ACC112 (cell line): Measurements from ENCODE around the gene EWSR1.

ENCODE experiments used
- H2AFZ ChIP-seq: fragments of 200-600 bp; sonication (generic); one replicate; pipeline ENCODE4 v1.6.0; 2017; ENCODE audit warnings: antibody characterized with exemption, low read length; ENCODE audit not compliant: unreplicated experiment
- H3K27ac ChIP-seq: fragments of 200-600 bp; sonication (generic); 2 replicates; pipeline ENCODE4 v1.5.1; 2014; ENCODE audit warnings: low read depth, mild to moderate bottlenecking, antibody characterized with exemption, low read length, moderate library complexity
- H3K27me3 ChIP-seq: fragments of 200-600 bp; sonication (generic); 2 replicates; pipeline ENCODE4 v1.6.1; 2014; ENCODE audit warnings: mild to moderate bottlenecking, antibody characterized with exemption, low read length, moderate library complexity, mixed read lengths; ENCODE audit not compliant: insufficient read depth
- H3K36me3 ChIP-seq: fragments of 200-600 bp; sonication (generic); 2 replicates; pipeline ENCODE4 v1.6.1; 2016; ENCODE audit warnings: mild to moderate bottlenecking, antibody characterized with exemption, low read length, moderate library complexity, mixed read lengths; ENCODE audit not compliant: insufficient read depth
- H3K4me1 ChIP-seq: fragments of 200-600 bp; sonication (generic); one replicate; pipeline ENCODE4 v1.6.1; 2016; ENCODE audit warnings: low read length, mixed read lengths; ENCODE audit not compliant: insufficient read depth, unreplicated experiment, control insufficient read depth
- H3K4me3 ChIP-seq: fragments of 200-600 bp; sonication (generic); 2 replicates; pipeline ENCODE4 v1.5.1; 2014; ENCODE audit warnings: mild to moderate bottlenecking, low read depth, low read length
- H3K79me2 ChIP-seq: fragments of 200-600 bp; sonication (generic); one replicate; pipeline ENCODE4 v1.6.0; 2016; ENCODE audit warnings: low read length; ENCODE audit not compliant: control insufficient read depth, unreplicated experiment, insufficient read depth

EWSR1 gene

DNA sequence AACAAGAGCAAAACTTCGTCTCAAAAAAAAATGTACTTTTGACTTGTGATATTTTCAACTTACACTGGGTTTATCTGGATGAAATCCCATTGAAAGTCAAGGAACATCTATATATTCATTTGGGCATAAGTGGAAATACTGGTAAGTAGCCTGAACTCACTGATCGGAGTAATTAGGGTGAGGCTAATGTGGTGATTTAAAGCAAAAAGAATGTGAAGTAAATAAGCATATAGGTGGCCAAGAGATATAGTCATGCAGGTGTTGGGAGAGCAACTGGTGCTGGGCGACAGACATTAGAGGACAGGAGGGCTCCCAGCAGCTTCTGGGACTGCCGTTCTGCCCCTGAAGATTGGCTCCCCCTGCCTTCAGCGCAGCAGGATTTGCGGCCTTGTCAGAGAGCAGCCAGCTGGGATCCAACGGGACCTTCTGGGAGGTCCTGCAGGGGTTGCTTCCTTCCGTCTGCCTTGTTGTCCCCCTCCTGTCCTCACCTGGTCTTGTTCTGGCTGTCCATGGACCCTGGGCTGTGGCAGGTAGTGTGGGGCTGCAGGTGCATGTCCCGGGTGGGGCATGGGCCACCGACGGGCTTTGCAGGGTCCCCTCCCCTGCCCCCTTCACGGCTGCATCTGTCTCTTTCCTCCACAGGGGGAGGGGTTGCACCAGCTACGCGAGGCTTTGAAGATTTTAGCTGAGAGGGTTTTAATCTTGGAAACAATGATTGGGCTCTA, 14.3 kb upstream of the EWSR1 start:
- Histone ChIP-seq H3K4me1 (no peaks in the 10 kb centered on the region), H3K27ac (no peak overlapping the region), H3K36me3 (no peaks in the 10 kb centered on the region), H3K4me3 (no peak overlapping the region), H3K27me3 (no peaks in the 10 kb centered on the region), H2AFZ (no peak overlapping the region), H3K79me2 (no peaks in the 10 kb centered on the region)

DNA sequence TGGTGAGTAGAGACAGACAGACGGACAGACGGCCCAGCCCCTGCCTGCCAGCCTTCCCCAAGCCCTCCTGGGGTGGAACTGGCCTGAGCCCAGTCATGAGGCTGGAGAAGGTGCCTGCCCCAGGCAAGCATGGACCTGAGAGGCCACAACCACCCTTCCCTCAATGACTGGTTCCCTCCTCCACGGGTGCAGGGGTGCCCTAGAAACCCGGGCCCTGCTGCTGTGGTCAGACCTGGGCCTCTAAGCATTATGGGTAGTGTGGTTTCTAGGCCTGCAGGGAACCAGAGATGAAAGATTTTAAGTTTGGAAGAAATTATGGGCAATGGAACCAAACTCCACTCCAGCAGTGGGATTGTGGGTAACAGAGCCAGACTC, 13.8 kb upstream of the EWSR1 start:
- H3K36me3 ChIP-seq: no peaks in the 10 kb centered on the region
- no peaks in the 10 kb centered on the region for H3K79me2 ChIP-seq
- no peak overlapping the region for H3K4me3 ChIP-seq
- H2AFZ ChIP-seq: no peak overlapping the region
- no peaks in the 10 kb centered on the region for H3K4me1 ChIP-seq
- H3K27ac ChIP-seq: no peak overlapping the region
- no peaks in the 10 kb centered on the region for H3K27me3 ChIP-seq

DNA sequence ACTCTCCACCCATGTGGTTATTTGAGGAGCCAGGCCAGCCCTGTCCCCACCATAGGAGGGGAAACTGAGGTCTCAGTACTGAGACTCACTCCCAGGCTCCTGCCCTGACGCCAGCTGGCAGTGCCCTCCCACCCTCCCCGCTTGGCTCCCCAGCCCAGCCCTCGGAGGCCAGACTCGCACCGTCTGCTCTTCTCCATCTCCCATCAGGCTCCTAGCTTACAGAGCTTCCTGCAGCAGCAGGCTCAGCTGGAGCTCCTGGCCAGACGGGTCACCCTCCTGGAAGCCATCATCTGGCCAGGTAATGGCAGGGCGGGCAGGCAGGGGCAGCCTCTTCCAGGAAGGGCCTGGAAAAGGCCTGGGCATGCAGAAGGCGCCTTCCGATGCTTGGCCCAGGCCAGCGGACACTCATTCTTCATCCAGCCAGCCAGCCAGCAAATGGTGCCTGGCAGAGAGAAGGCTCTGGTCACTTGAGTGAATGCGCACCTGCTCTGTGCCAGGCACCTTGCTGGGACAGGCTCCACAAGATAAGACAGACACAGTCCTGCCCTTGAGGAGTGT, 12.9 kb upstream of the EWSR1 start:
- Histone ChIP-seq H2AFZ (no peak overlapping the region), H3K27me3 (no peaks in the 10 kb centered on the region), H3K4me1 (no peaks in the 10 kb centered on the region), H3K4me3 (no peak overlapping the region), H3K36me3 (no peaks in the 10 kb centered on the region), H3K27ac (no peak overlapping the region), H3K79me2 (no peaks in the 10 kb centered on the region)

DNA sequence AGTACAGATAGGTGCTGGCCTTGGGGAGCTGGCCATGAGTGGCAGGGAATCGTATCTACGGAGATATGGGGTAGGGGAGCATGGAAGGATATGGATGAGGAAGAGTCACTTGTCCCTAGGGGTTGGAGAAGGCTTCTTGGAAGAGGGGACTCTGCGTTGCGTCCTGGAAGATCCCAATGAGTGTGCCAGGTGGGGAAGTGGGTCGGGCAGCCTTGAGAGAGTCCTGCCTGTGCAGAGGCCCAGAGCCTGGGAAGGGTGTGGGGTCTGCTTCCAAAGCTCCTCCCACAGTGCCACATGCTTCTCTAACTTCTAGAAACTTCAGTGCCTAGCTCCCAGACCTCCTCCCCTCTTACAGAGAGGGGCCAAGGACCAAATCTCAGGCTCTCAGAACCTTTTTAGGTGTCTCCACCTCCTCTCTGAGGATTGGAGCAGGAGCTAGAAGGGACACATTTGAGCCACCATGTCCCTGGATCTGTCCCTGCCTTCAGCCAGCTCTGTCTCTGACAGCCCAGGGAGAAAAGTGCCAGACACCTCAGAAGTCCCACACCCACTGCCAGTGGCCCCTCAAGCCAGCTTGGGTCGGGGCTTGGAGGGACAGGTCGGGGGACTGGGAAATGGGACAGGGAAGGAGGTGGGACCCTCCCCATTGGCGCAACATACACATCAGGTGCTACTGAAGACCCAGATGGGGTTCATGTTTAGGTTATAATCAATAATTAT, 11.3 kb upstream of the EWSR1 start:
- Histone ChIP-seq H3K27ac (no peak overlapping the region), H3K27me3 (no peaks in the 10 kb centered on the region), H3K79me2 (no peaks in the 10 kb centered on the region), H3K36me3 (no peaks in the 10 kb centered on the region), H3K4me1 (no peaks in the 10 kb centered on the region), H2AFZ (no peak overlapping the region), H3K4me3 (no peak overlapping the region)

DNA sequence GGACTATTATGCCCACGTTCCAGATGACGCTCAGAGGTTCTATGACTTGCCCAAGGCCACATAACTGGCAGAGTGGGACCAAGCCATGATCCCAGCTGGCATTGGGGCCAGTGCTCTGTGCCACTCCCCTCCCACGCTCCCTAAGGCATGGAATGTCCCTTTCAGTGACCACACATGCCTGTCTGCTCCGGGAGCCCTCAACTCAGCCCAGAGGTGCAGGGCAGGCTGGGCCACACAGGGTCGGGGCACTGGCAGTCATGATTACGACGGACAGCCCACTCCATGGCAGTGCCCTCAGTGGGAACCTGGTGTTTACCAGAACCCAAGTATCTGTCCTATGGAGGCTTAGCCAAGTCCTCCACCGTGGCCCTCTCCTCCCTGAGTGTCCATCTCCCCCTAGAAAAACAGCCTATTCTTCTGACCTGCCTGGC, 10.3 kb upstream of the EWSR1 start:
- Histone ChIP-seq H3K27me3 (no peaks in the 10 kb centered on the region), H3K4me3 (no peak overlapping the region), H3K27ac (no peak overlapping the region), H3K79me2 (no peaks in the 10 kb centered on the region), H3K4me1 (no peaks in the 10 kb centered on the region), H3K36me3 (no peaks in the 10 kb centered on the region), H2AFZ (no peak overlapping the region)

DNA sequence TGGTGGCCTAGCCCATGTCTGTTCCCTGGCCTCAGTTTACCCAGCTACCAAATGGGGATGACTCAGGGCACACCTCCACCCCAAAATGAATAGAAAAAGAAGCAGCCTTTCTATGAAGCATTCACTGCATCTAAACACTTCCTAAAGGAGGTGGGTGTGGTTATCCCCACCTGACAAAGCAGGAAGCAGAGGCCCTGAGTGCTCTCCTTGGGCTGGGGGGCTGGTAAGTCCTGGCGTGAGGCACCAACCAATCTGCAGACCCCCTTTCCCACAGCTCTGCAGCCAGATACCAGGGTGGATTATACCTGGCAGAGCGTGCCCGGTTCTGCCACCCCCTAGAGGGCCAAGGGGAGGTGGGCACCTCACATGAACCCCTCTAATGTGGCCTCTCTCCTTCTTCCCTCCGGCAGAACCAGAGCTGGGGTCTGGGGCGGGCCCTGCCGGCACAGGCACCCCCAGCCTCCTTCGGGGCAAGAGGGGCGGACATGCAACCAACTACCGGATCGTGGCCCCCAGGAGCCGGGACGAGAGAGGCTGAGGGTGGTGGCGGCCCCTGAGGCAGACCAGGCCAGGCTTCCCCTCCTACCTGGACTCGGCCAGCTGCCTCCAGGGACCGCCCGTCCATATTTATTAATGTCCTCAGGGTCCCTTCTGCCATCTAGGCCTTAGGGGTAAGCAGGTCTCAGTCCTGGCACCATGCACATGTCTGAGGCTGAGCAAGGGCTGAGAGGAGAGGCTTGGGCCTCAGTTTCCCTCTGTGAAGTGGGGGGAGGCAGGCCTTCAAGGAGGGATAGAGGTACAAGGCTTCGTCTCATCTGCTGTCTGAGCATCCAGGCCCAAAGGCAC, 9.4 kb upstream of the EWSR1 start:
- Histone ChIP-seq H3K4me1 (no peaks in the 10 kb centered on the region), H2AFZ (no peak overlapping the region), H3K27me3 (no peaks in the 10 kb centered on the region), H3K36me3 (no peaks in the 10 kb centered on the region), H3K27ac (no peak overlapping the region), H3K79me2 (no peaks in the 10 kb centered on the region), H3K4me3 (no peak overlapping the region)

DNA sequence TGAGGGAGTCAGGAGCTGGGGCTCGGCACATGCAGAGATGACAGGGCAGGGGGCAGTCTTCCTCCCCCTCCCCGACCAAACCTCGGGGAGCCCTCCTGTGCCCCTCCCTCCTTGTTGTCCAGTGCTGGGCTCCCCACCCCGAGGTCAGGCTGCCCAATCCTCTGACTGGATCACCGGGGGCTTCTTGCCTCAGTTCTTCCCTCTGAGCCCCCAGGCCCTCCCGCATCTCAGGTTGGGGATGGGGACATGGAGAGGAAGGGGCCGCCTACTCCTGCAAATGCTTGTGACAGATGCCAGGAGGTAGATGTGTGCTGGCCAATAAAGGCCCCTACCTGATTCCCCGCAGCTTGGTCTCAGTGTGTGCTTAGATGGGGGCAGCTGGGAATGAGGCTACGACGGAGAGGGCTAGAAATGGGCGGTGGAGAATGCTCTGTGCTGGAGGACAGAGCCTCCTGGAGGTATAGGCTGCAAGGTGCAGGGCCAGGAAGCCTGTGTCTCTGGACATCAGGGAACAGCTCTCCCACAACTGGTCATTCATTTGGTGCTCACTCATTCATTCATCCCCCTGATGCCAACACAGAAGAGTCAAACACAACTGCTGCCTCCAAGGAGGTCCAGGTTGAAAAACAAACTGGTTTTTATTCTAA, 8.7 kb upstream of the EWSR1 start:
- H3K27ac ChIP-seq: no peak overlapping the region
- no peak overlapping the region for H3K4me3 ChIP-seq
- no peaks in the 10 kb centered on the region for H3K79me2 ChIP-seq
- H3K4me1 ChIP-seq: no peaks in the 10 kb centered on the region
- H3K27me3 ChIP-seq: no peaks in the 10 kb centered on the region
- H2AFZ ChIP-seq: no peak overlapping the region
- H3K36me3 ChIP-seq: no peaks in the 10 kb centered on the region

DNA sequence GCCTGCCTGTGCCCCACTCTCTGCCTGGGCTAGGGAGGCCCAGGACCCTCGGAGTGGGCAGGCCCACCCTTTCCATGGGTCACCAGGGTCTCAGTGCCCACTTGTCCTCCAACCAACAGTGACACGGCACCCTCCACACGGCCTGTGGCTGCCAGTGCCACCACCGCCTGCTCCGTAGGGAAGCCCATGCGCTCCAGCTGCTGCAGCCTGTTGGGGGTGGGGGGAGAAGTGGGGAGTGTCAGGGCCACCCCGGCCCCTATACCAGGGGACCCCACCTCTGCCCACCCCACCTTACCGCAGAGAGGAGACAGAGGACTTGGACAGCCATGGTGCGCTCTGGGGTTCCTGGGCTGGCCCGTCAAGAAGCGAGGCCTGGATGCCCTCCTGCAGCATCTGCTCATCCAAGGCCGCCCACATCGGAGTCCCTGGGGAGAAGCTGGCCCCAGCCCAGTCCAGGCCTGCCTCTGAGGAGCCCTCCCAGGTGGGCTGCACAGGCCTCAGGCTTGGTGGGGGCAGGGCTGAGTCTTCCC, 8.0 kb upstream of the EWSR1 start:
- no peaks in the 10 kb centered on the region for H3K4me1 ChIP-seq
- H3K79me2 ChIP-seq: no peaks in the 10 kb centered on the region
- H2AFZ ChIP-seq: no peak overlapping the region
- H3K36me3 ChIP-seq: no peaks in the 10 kb centered on the region
- H3K27ac ChIP-seq: no peak overlapping the region
- no peaks in the 10 kb centered on the region for H3K27me3 ChIP-seq
- H3K4me3 ChIP-seq: no peak overlapping the region

DNA sequence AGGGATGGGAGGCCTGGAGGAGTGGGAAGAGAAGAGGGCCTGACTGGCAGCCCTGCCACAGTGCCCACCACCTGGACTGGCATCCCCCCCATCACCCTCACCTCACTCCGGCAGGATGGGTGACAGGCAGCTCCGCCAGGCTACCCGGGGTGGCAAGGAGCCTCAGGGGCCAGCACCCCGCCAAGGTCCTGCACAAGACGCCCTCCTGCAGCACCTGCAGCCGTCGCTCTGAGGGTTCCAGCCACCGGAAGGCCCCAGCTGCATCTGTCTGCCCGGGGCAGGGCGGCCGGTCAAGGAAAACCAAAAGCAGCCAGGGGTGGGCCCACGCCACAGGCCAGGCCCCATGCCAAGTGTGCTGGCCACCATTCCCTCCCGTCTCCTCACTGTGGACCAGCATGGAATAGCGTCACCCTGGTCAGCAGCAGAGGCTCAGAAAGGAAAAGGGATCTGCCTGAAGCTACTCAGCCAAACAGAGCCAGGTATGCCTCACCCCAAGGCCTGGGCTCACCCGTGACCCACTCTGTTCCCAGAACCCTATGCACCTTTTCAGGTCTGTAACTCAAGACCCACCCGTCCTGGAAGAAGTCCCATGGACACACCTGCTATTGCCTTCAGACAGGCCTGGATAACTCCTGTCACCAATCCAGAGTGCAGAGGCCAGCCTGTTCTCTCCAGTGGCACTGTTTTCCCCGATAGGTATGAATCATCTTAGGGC, 7.3 kb upstream of the EWSR1 start:
- Histone ChIP-seq H3K4me3 (no peak overlapping the region), H3K27me3 (no peaks in the 10 kb centered on the region), H2AFZ (no peak overlapping the region), H3K4me1 (no peaks in the 10 kb centered on the region), H3K36me3 (no peaks in the 10 kb centered on the region), H3K79me2 (no peaks in the 10 kb centered on the region), H3K27ac (no peak overlapping the region)
